ENCODE measurements around the gene NTN3. TPM values are rescaled to one million over a fixed set of nuclear protein-coding genes. Genes with fewer than 3 reads are reported as not detected.
A peak's percentile ranks its signal among the peaks of the same experiment; 100 is the strongest.

NTN3 gene
- total RNA-seq, 1 donor from 2014 or later: 5.4 TPM

DNA sequence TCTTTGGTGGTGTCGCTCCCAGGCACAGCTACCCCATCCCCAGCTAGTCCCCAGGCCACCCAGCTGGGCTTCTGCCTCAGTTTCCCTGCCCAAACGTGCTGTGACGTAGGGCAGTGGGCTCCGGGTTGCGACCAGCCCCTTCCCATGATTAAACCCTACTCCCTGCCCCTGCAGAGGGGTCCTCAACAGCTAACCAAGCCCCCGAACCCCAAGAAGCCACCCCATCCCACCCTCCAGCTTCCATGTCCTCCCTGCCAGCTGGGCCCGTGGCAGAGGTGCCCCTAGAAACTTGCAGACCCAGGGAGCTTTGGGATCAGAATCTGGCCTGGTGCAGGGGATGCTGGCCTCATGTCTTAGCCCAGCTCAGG lies 879 bp upstream of the NTN3 start:
- peak; percentile 3 for DNase-seq
- Mint-ChIP-seq H3K27me3 (ENCODE audit: unreplicated experiment) (peaks cover 9% of the 10 kb centered on the region), H3K9me3 (ENCODE audit: unreplicated experiment) (peaks cover 2% of the 10 kb centered on the region), H3K36me3 (ENCODE audit: unreplicated experiment) (no peaks in the 10 kb centered on the region), H3K4me1 (ENCODE audit: low read depth, unreplicated experiment) (peaks cover 11% of the 10 kb centered on the region), H3K4me3 (ENCODE audit: unreplicated experiment) (peak overlapping the region; percentile 77), H3K27ac (ENCODE audit: unreplicated experiment) (peak overlapping the region; percentile 89)
- TF ChIP-seq, protein P1, sequence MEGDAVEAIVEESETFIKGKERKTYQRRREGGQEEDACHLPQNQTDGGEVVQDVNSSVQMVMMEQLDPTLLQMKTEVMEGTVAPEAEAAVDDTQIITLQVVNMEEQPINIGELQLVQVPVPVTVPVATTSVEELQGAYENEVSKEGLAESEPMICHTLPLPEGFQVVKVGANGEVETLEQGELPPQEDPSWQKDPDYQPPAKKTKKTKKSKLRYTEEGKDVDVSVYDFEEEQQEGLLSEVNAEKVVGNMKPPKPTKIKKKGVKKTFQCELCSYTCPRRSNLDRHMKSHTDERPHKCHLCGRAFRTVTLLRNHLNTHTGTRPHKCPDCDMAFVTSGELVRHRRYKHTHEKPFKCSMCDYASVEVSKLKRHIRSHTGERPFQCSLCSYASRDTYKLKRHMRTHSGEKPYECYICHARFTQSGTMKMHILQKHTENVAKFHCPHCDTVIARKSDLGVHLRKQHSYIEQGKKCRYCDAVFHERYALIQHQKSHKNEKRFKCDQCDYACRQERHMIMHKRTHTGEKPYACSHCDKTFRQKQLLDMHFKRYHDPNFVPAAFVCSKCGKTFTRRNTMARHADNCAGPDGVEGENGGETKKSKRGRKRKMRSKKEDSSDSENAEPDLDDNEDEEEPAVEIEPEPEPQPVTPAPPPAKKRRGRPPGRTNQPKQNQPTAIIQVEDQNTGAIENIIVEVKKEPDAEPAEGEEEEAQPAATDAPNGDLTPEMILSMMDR (IDR thresholded peaks at IDR 0.05; ENCODE audit: partially characterized antibody, unreplicated experiment): no peak

DNA sequence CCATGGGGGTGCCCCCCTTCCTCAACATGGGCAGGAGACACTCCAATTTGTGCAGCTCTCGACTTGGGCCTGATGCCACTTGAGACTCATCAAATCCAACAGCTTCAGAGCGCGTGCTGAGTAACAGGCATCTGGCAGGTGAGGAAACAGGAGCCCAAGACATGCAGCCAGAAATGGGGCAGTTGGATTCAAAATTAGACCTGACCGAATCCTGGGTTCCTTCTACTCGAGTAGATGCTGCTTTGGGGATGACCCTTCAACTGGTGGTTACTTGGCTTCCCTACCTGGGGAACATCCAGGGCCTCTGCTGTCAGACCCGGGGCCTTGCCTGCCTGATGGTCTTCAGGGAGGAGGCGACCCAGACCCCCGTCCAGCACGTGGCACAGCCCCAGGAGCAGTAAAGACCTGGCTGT lies 488 bp upstream of the NTN3 start:
- peaks cover 11% of the 10 kb centered on the region for H3K4me1 Mint-ChIP-seq (ENCODE audit: low read depth, unreplicated experiment)
- H3K4me3 Mint-ChIP-seq (ENCODE audit: unreplicated experiment): peak overlapping the region; percentile 77
- peaks cover 9% of the 10 kb centered on the region for H3K27me3 Mint-ChIP-seq (ENCODE audit: unreplicated experiment)
- no peaks in the 10 kb centered on the region for H3K36me3 Mint-ChIP-seq (ENCODE audit: unreplicated experiment)
- H3K9me3 Mint-ChIP-seq (ENCODE audit: unreplicated experiment): peaks cover 2% of the 10 kb centered on the region
- TF ChIP-seq, protein P1 (IDR thresholded peaks at IDR 0.05; ENCODE audit: partially characterized antibody, unreplicated experiment): no peak
- H3K27ac Mint-ChIP-seq (ENCODE audit: unreplicated experiment): peak overlapping the region; percentile 82
- DNase-seq: peak; percentile 14

DNA sequence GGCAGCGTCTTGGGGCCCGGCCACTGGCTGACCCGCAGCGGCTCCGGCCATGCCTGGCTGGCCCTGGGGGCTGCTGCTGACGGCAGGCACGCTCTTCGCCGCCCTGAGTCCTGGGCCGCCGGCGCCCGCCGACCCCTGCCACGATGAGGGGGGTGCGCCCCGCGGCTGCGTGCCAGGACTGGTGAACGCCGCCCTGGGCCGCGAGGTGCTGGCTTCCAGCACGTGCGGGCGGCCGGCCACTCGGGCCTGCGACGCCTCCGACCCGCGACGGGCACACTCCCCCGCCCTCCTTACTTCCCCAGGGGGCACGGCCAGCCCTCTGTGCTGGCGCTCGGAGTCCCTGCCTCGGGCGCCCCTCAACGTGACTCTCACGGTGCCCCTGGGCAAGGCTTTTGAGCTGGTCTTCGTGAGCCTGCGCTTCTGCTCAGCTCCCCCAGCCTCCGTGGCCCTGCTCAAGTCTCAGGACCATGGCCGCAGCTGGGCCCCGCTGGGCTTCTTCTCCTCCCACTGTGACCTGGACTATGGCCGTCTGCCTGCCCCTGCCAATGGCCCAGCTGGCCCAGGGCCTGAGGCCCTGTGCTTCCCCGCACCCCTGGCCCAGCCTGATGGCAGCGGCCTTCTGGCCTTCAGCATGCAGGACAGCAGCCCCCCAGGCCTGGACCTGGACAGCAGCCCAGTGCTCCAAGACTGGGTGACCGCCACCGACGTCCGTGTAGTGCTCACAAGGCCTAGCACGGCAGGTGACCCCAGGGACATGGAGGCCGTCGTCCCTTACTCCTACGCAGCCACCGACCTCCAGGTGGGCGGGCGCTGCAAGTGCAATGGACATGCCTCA lies 773 bp downstream of the NTN3 start:
- Mint-ChIP-seq H3K36me3 (ENCODE audit: unreplicated experiment) (no peaks in the 10 kb centered on the region), H3K27ac (ENCODE audit: unreplicated experiment) (no peak overlapping the region), H3K27me3 (ENCODE audit: unreplicated experiment) (peaks cover 19% of the 10 kb centered on the region), H3K4me3 (ENCODE audit: unreplicated experiment) (no peak overlapping the region), H3K9me3 (ENCODE audit: unreplicated experiment) (peaks cover 8% of the 10 kb centered on the region), H3K4me1 (ENCODE audit: low read depth, unreplicated experiment) (peaks cover 14% of the 10 kb centered on the region)
- TF ChIP-seq, protein P1 (IDR thresholded peaks at IDR 0.05; ENCODE audit: partially characterized antibody, unreplicated experiment): no peak
- peak; percentile 58 for DNase-seq

DNA sequence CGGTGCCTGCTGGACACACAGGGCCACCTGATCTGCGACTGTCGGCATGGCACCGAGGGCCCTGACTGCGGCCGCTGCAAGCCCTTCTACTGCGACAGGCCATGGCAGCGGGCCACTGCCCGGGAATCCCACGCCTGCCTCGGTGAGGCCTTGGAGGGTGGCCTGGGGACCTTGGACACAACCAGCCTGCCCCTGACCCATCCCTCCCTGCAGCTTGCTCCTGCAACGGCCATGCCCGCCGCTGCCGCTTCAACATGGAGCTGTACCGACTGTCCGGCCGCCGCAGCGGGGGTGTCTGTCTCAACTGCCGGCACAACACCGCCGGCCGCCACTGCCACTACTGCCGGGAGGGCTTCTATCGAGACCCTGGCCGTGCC lies 1.4 kb downstream of the NTN3 start:
- TF ChIP-seq, protein P1 (IDR thresholded peaks at IDR 0.05; ENCODE audit: partially characterized antibody, unreplicated experiment): no peak
- Mint-ChIP-seq H3K36me3 (ENCODE audit: unreplicated experiment) (no peaks in the 10 kb centered on the region), H3K4me1 (ENCODE audit: low read depth, unreplicated experiment) (peaks cover 14% of the 10 kb centered on the region), H3K27me3 (ENCODE audit: unreplicated experiment) (peaks cover 20% of the 10 kb centered on the region), H3K27ac (ENCODE audit: unreplicated experiment) (no peak overlapping the region), H3K4me3 (ENCODE audit: unreplicated experiment) (no peak overlapping the region), H3K9me3 (ENCODE audit: unreplicated experiment) (peaks cover 8% of the 10 kb centered on the region)
- no peak for DNase-seq

DNA sequence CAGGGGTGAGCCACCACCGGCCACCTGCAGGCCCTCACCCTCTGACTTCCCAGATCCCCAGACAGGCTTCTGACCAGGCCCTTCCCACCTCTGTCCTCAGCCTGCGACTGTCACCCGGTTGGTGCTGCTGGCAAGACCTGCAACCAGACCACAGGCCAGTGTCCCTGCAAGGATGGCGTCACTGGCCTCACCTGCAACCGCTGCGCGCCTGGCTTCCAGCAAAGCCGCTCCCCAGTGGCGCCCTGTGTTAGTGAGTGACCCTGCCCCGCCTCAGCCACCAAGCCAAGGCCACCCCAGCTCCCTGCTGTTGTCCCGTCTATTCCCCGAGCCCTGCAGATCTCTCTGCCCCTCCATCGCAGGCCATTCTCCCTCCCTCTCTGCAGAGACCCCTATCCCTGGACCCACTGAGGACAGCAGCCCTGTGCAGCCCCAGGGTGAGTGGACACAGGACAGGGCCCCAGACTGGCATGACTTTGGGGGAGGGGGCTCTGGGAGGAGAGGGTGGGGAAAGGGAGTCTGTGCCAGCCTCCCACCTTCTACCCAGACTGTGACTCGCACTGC lies 1.9 kb downstream of the NTN3 start:
- TF ChIP-seq, protein P1 (IDR thresholded peaks at IDR 0.05; ENCODE audit: partially characterized antibody, unreplicated experiment): no peak
- H3K27me3 Mint-ChIP-seq (ENCODE audit: unreplicated experiment): peaks cover 20% of the 10 kb centered on the region
- H3K9me3 Mint-ChIP-seq (ENCODE audit: unreplicated experiment): peaks cover 10% of the 10 kb centered on the region
- H3K4me3 Mint-ChIP-seq (ENCODE audit: unreplicated experiment): peak overlapping the region; percentile 67
- no peak for DNase-seq
- no peak overlapping the region for H3K27ac Mint-ChIP-seq (ENCODE audit: unreplicated experiment)
- H3K36me3 Mint-ChIP-seq (ENCODE audit: unreplicated experiment): no peaks in the 10 kb centered on the region
- peaks cover 19% of the 10 kb centered on the region for H3K4me1 Mint-ChIP-seq (ENCODE audit: low read depth, unreplicated experiment)
